Endothelial cell of umbilical vein (primary cell): ENCODE results near the gene FBXW4. TPM values are rescaled to one million over a fixed set of nuclear protein-coding genes. Genes with fewer than 3 reads are reported as not detected.

Source experiments
- BruUV-seq: library from RNA; stranded (reverse); fragments of 400-500 nt; replicated peaks from 2 replicates; lab custom pipeline; 2021; lab: Mats Ljungman, UMichigan
- CTCF ChIA-PET: fragments of 300-600, 350-600 bp; sonication (Branson Sonifier 250); formaldehyde crosslinking; loops from one replicate; lab custom pipeline; 2021; ENCODE audit warnings: antibody characterized with exemption, inconsistent platforms; lab: Charles Lee
- POLR2A ChIA-PET: fragments of 300-600, 350-600 bp; sonication (Branson Sonifier 250); formaldehyde crosslinking; loops from one replicate; lab custom pipeline; 2021; ENCODE audit warnings: antibody characterized with exemption, inconsistent platforms; lab: Charles Lee
- DNase-seq: peaks from one replicate; pipeline ENCODE4 v3.0.0-alpha.2; 2011; ENCODE audit warnings: low read depth, low spot score
- FAIRE-seq: peaks from 2 replicates; lab custom pipeline; 2011; peaks lifted over from hg19 to GRCh38; lab: Jason Lieb, UNC
- H2AFZ ChIP-seq: 2 replicates; pipeline ENCODE4 v1.6.0; 2012; ENCODE audit warnings: low read depth, low read length, control low read depth, inconsistent platforms
- H3K27ac ChIP-seq: 2 replicates; pipeline ENCODE4 v1.5.1; 2011; ENCODE audit warnings: low read depth, mild to moderate bottlenecking, control low read depth, low read length, moderate library complexity; ENCODE audit not compliant: insufficient read depth
- H3K27me3 ChIP-seq, 2 experiments: 2 replicates each; pipeline versions ENCODE4 v1.6.0 to v1.6.1; 2011; ENCODE audit warnings: low read length in 2 of 2, mixed read lengths in 1 of 2; ENCODE audit not compliant: control insufficient read depth in 2 of 2, insufficient read depth in 2 of 2
- H3K36me3 ChIP-seq, 2 experiments: 2 replicates in 1 of 2; 3 replicates in 1 of 2; pipeline ENCODE4 v1.5.1; 2011; ENCODE audit warnings: low read length in 2 of 2, mild to moderate bottlenecking in 1 of 2, moderate library complexity in 1 of 2; ENCODE audit not compliant: control insufficient read depth in 2 of 2, insufficient read depth in 2 of 2; ENCODE audit errors: extremely low read depth in 1 of 2
- H3K4me1 ChIP-seq: 3 replicates; pipeline ENCODE4 v1.5.1; 2011; ENCODE audit warnings: mild to moderate bottlenecking, low read length; ENCODE audit not compliant: control insufficient read depth, insufficient read depth; ENCODE audit errors: extremely low read depth
- H3K4me2 ChIP-seq: 2 replicates; pipeline ENCODE4 v1.6.1; 2011; ENCODE audit warnings: low read length, control low read depth, mixed read lengths; ENCODE audit not compliant: insufficient read depth
- H3K4me3 ChIP-seq, 3 experiments: fragments of 200-600 bp in 1 of 3; sonication (generic), shearing (Covaris generic) in 1 of 3; replicated peaks in 1 of 3; 2 replicates each; pipeline ENCODE4 v1.5.1; 2011 to 2016; ENCODE audit warnings: control low read depth in 3 of 3, low read length in 3 of 3, mild to moderate bottlenecking in 2 of 3, inconsistent platforms in 1 of 3, low read depth in 1 of 3, moderate library complexity in 1 of 3; ENCODE audit not compliant: insufficient read depth in 1 of 3
- H3K79me2 ChIP-seq: 2 replicates; pipeline ENCODE4 v1.6.0; 2012; ENCODE audit warnings: low read length, inconsistent platforms; ENCODE audit not compliant: control insufficient read depth, insufficient read depth
- H3K9ac ChIP-seq: replicated peaks from 2 replicates; pipeline ENCODE3; 2011; ENCODE audit warnings: low read length, control low read depth; ENCODE audit not compliant: insufficient read depth; ENCODE audit errors: extremely low read depth
- H3K9me1 ChIP-seq: replicated peaks from 3 replicates; pipeline ENCODE4 v1.6.0; 2011; ENCODE audit warnings: mild to moderate bottlenecking, low read length; ENCODE audit not compliant: control insufficient read depth, insufficient read depth; ENCODE audit errors: extremely low read depth
- H3K9me3 ChIP-seq: replicated peaks from 2 replicates; pipeline ENCODE4 v1.5.1; 2012; ENCODE audit warnings: low read length, inconsistent platforms; ENCODE audit not compliant: control insufficient read depth, insufficient read depth
- H4K20me1 ChIP-seq: replicated peaks from 2 replicates; pipeline ENCODE3; 2011; ENCODE audit warnings: mild to moderate bottlenecking, low read length; ENCODE audit not compliant: control insufficient read depth, insufficient read depth; ENCODE audit errors: extremely low read depth
- EZH2 ChIP-seq: IDR thresholded peaks from 2 replicates; pipeline ENCODE4 v1.6.1; 2012; ENCODE audit warnings: borderline replicate concordance, low read depth, mild to moderate bottlenecking, moderate library complexity, low read length, inconsistent platforms; ENCODE audit not compliant: severe bottlenecking
- FOS ChIP-seq: IDR thresholded peaks from 2 replicates; pipeline ENCODE4 v1.6.1; 2011; ENCODE audit warnings: mild to moderate bottlenecking, low read length, moderate library complexity, borderline replicate concordance; ENCODE audit not compliant: insufficient read depth
- GATA2 ChIP-seq: IDR thresholded peaks from 2 replicates; pipeline ENCODE4 v1.7.0; 2011; ENCODE audit warnings: low read depth, mild to moderate bottlenecking, moderate library complexity, mixed read lengths, low read length; ENCODE audit not compliant: insufficient read length, insufficient read depth
- JUN ChIP-seq: IDR thresholded peaks from 2 replicates; pipeline ENCODE4 v1.6.1; 2011; ENCODE audit warnings: borderline replicate concordance, low read depth; ENCODE audit not compliant: insufficient read length, insufficient read depth
- MYC ChIP-seq: IDR thresholded peaks from one replicate; pipeline ENCODE4 v1.6.1; 2011; ENCODE audit warnings: mild to moderate bottlenecking, low read depth, low read length
- POLR2A ChIP-seq: IDR thresholded peaks from 2 replicates; pipeline ENCODE4 v1.6.1; 2012; ENCODE audit warnings: low read depth, mild to moderate bottlenecking, control low read depth, low read length
- POLR2AphosphoS5 ChIP-seq: IDR thresholded peaks from 2 replicates; pipeline ENCODE4 v1.6.1; 2012; ENCODE audit warnings: low read depth, mild to moderate bottlenecking, control low read depth, low read length, moderate library complexity; ENCODE audit not compliant: insufficient read depth
- dilution Hi-C: fragments of 300-500 bp; cut with MboI; formaldehyde crosslinking; loops from one replicate; pipeline ENCODE4 v1.15.0; 2019; ENCODE audit warnings: low sequenced_read_pairs; ENCODE audit not compliant: extremely low pct_ligation_motif_present
- intact Hi-C: fragments of 100-400 bp; cut with micrococcal nuclease; formaldehyde crosslinking; loops from one replicate; pipeline ENCODE4 v1.10.0; 2022
- polyA plus RNA-seq, 4 experiments: library from polyadenylated mRNA; depleted of rRNA in 3 of 4; stranded (reverse) in 3 of 4; unstranded in 1 of 4; fragments of >200 nt; gene quantifications; 2 replicates each; pipeline versions ENCODE4 v1.2.1 to v1.2.3, GENCODE V29; 2011 to 2012; ENCODE audit warnings: missing spikeins in 1 of 4
- total RNA-seq: library from RNA; stranded (reverse); gene quantifications from 2 replicates; pipeline ENCODE4 v1.2.3, GENCODE V29; 2021
- TF ChIP-seq, protein P1 (sequence below), 2 donors: IDR thresholded peaks; 1 replicate in 1 of 2; 2 replicates in 1 of 2; pipeline ENCODE4 v1.5.1; 2011; ENCODE audit warnings: low read length in 2 of 2, mild to moderate bottlenecking in 2 of 2, moderate library complexity in 2 of 2, control low read depth in 1 of 2, inconsistent platforms in 1 of 2, low read depth in 1 of 2; ENCODE audit not compliant: insufficient read depth in 1 of 2; ENCODE audit errors: extremely low read depth in 1 of 2
- TF ChIP-seq, protein P2 (sequence below): IDR thresholded peaks from 2 replicates; pipeline ENCODE4 v1.6.1; 2011; ENCODE audit not compliant: insufficient read depth, insufficient read length

The FBXW4 gene
- total and polyA plus RNA-seq, 2 donors (not counting 3 experiments of a cell fraction or from before 2014, with no cell fraction given), result 20.8 to 21.1 TPM

DNA sequence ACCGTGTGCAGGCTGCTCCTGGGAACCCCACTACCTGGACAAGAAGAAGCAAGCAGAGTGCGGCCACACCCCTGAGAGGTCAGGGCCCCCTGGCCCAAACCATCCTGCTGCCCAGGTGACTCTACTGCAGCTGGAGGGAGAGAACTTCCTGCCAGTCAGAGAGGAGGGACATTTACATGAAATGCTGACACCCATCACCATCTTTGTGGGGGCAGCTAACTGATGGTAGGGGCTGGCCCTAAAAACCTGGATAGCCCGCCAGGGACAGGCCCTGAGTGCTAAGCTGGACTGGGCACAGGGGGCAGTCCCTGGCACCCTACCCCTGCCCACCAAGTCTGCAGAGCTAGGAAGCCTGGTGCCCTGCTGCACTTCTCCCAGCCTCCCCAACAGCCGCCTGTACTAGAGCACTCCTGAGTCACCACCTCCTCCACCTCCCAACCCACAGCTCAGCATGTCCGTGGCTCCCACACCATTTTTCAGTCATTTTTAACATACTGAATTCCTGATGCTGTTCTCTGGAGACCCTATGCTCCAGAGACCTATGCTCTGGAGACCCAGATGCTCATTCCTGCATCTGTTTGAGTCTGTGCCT, 79.3 kb downstream of the FBXW4 start:
- H3K36me3 ChIP-seq, result peaks cover 0 to 11% of the 10 kb centered on the region in 2 experiments
- POLR2A ChIA-PET, result no interaction called here
- no peak for FAIRE-seq
- no peaks in the 10 kb centered on the region for H3K27me3 ChIP-seq
- BruUV-seq, result no TSS peak
- no peaks in the 10 kb centered on the region for H3K9me1 ChIP-seq
- H3K4me2 ChIP-seq, result no peak overlapping the region
- H3K79me2 ChIP-seq, result no peaks in the 10 kb centered on the region
- no peak overlapping the region for H3K27ac ChIP-seq
- no peak overlapping the region for H3K9ac ChIP-seq
- no peak overlapping the region for H2AFZ ChIP-seq
- no peaks in the 10 kb centered on the region for H3K9me3 ChIP-seq
- H3K4me1 ChIP-seq, result no peaks in the 10 kb centered on the region
- TF ChIP-seq POLR2A (no peak), GATA2 (no peak), FOS (no peak), POLR2AphosphoS5 (no peak), JUN (no peak), MYC (no peak), EZH2 (no peak)
- TF ChIP-seq, protein P1, sequence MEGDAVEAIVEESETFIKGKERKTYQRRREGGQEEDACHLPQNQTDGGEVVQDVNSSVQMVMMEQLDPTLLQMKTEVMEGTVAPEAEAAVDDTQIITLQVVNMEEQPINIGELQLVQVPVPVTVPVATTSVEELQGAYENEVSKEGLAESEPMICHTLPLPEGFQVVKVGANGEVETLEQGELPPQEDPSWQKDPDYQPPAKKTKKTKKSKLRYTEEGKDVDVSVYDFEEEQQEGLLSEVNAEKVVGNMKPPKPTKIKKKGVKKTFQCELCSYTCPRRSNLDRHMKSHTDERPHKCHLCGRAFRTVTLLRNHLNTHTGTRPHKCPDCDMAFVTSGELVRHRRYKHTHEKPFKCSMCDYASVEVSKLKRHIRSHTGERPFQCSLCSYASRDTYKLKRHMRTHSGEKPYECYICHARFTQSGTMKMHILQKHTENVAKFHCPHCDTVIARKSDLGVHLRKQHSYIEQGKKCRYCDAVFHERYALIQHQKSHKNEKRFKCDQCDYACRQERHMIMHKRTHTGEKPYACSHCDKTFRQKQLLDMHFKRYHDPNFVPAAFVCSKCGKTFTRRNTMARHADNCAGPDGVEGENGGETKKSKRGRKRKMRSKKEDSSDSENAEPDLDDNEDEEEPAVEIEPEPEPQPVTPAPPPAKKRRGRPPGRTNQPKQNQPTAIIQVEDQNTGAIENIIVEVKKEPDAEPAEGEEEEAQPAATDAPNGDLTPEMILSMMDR (IDR thresholded peaks at IDR 0.05; ENCODE audit: extremely low read depth in 1 of 2, insufficient read depth in 1 of 2, low read depth in 1 of 2, low read length in 2 of 2), result no peak
- TF ChIP-seq, protein P2, sequence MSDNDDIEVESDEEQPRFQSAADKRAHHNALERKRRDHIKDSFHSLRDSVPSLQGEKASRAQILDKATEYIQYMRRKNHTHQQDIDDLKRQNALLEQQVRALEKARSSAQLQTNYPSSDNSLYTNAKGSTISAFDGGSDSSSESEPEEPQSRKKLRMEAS, result no peak
- H3K4me3 ChIP-seq, result no peak overlapping the region
- no peaks in the 10 kb centered on the region for H4K20me1 ChIP-seq
- DNase-seq, result no peak
- CTCF ChIA-PET, result interaction anchor here (0.8 to 2.1 kb wide), 3 partner anchors 11 to 166 kb away, joined by 3 to 19 read pairs (median 4); no protein-coding TSS in a partner anchor
- intact Hi-C loops, result no loop called here
- dilution Hi-C loops, result no loop called here
